Kidney (tissue), 14 donors: ENCODE measurements around the gene SLC2A9. TPM values are rescaled to one million over a fixed set of nuclear protein-coding genes. Genes with fewer than 3 reads are reported as not detected.

Experiments used
- DNase-seq, 5 donors: peaks; one replicate each; pipeline ENCODE4 v3.0.0-alpha.2; 2013 to 2020
- FAIRE-seq: peaks from 2 replicates; lab custom pipeline; 2012; peaks lifted over from hg19 to GRCh38; lab: Jason Lieb, UNC
- H3K27ac ChIP-seq, 2 donors: one replicate each; pipeline ENCODE4 v1.7.0; 2013; ENCODE audit warnings: low read depth in 2 of 2, low read length in 2 of 2, inconsistent platforms in 1 of 2
- H3K27me3 ChIP-seq: one replicate; pipeline ENCODE4 v1.7.1; 2013; ENCODE audit warnings: low read length, inconsistent platforms; ENCODE audit not compliant: control insufficient read depth, insufficient read depth
- H3K36me3 ChIP-seq, 3 donors: one replicate each; pipeline versions ENCODE4 v1.7.0 to v1.7.1; 2013; ENCODE audit warnings: low read length in 3 of 3, control low read depth in 1 of 3, inconsistent platforms in 1 of 3; ENCODE audit not compliant: insufficient read depth in 3 of 3, control insufficient read depth in 2 of 3
- H3K4me1 ChIP-seq, 3 donors: one replicate each; pipeline versions ENCODE4 v1.7.0 to v1.7.1; 2013; ENCODE audit warnings: low read length in 3 of 3, inconsistent platforms in 1 of 3, low read depth in 1 of 3; ENCODE audit not compliant: control insufficient read depth in 2 of 3, insufficient read depth in 2 of 3
- H3K4me3 ChIP-seq, 3 donors: one replicate each; pipeline versions ENCODE4 v1.7.0 to v1.8.1; 2013; ENCODE audit warnings: low read length in 3 of 3, control low read depth in 1 of 3, inconsistent platforms in 1 of 3
- H3K9ac ChIP-seq, 3 donors: one replicate each; pipeline versions ENCODE4 v1.7.0 to v1.7.1; 2013; ENCODE audit warnings: low read length in 3 of 3, control low read depth in 1 of 3, inconsistent platforms in 1 of 3
- H3K9me3 ChIP-seq, 3 donors: one replicate each; pipeline versions ENCODE4 v1.7.0 to v1.7.1; 2013; ENCODE audit warnings: low read length in 3 of 3, control low read depth in 1 of 3, inconsistent platforms in 1 of 3; ENCODE audit not compliant: control insufficient read depth in 2 of 3, insufficient read depth in 1 of 3
- CTCF ChIP-seq: IDR thresholded peaks from 3 replicates; pipeline ENCODE4 v1.5.1; 2012; ENCODE audit warnings: mild to moderate bottlenecking, moderate library complexity, borderline replicate concordance; ENCODE audit not compliant: insufficient read depth; ENCODE audit errors: extremely low read depth
- intact Hi-C: fragments of 100-400 bp; cut with DNase I; formaldehyde crosslinking; loops from one replicate; pipeline ENCODE4 v1.11.1; 2022
- polyA plus RNA-seq: library from polyadenylated mRNA; stranded (reverse); fragments of 350-450 nt; fragmentation: Illumina TruSeq; extraction: RNeasy Lipid Tissue Mini Kit (QIAGEN cat#74804); gene quantifications from one replicate; pipeline ENCODE4 v1.2.3, GENCODE V29; 2014; ENCODE audit warnings: low read depth, low replicate concordance; ENCODE audit not compliant: insufficient read depth
- total RNA-seq: library from RNA; stranded (reverse); fragmentation: NEBNext Ultra II Directional; extraction: Animal tissue kit (Norgen Biotek cat#: 25700); gene quantifications from one replicate; pipeline ENCODE4 v1.2.1, GENCODE V29; 2021
- donor health status: control.
- donor health status: control.
- donor health status: control.
- donor health status: control.
- donor health status: control.
- donor health status: DM: yes; HTN: yes; CAD: no.
- donor health status: Normal renal cell carcinoma (clear cell type).

Gene SLC2A9
- total and polyA plus RNA-seq, 2 donors from 2014 or later = 41.5 to 47.6 TPM

GRCh38 chr4:9964879-9965278 lies 56.4 kb downstream of the SLC2A9 start:
- H3K36me3 ChIP-seq = peaks cover 0 to 7% (median 2%) of the 10 kb centered on the region in 3 donors
- H3K27ac ChIP-seq = no peak overlapping the region
- TF ChIP-seq CTCF = no peak
- no peak for FAIRE-seq
- no peaks in the 10 kb centered on the region for H3K27me3 ChIP-seq
- H3K9me3 ChIP-seq = no peaks in the 10 kb centered on the region
- intact Hi-C loops = no loop called here
- DNase-seq = no peak
- H3K4me1 ChIP-seq = no peaks in the 10 kb centered on the region
- H3K9ac ChIP-seq = no peak overlapping the region
- H3K4me3 ChIP-seq = no peak overlapping the region

DNA sequence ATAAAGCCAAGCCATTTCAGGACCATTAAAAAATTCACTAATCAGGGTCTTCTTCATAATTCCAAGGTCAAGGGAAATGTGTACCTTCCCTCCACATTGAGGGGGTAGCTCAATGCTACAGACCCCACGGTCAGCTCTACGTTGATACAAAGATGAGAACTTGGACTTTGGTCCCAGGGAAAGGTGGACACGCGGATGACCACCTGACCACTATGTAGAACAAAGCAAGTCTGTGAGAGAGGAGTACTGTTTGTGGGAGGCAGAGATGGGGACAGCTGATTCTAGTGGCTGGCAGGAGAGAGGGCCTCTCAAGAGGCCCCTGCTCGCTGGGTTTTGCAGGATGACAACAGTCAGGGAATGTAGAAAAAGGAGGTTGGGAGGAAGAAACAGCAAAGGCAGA lies 58.0 kb downstream of the SLC2A9 start:
- Histone ChIP-seq H3K27me3 (no peaks in the 10 kb centered on the region), H3K4me1 (no peaks in the 10 kb centered on the region), H3K9me3 (no peaks in the 10 kb centered on the region), H3K4me3 (no peak overlapping the region), H3K27ac (no peak overlapping the region), H3K36me3 (peaks cover 0 to 2% (median 0%) of the 10 kb centered on the region in 3 donors), H3K9ac (no peak overlapping the region)
- TF ChIP-seq CTCF = no peak
- intact Hi-C loops = no loop called here
- no peak for DNase-seq
- no peak for FAIRE-seq

GRCh38 chr4:9962611-9963314 lies 58.5 kb downstream of the SLC2A9 start:
- FAIRE-seq (no peak), DNase-seq (no peak)
- no peak overlapping the region for H3K4me3 ChIP-seq
- no peak overlapping the region for H3K9ac ChIP-seq
- no peaks in the 10 kb centered on the region for H3K9me3 ChIP-seq
- intact Hi-C loops = no loop called here
- no peaks in the 10 kb centered on the region for H3K27me3 ChIP-seq
- no peak for TF ChIP-seq CTCF
- no peaks in the 10 kb centered on the region for H3K4me1 ChIP-seq
- peaks cover 0 to 2% (median 0%) of the 10 kb centered on the region in 3 donors for H3K36me3 ChIP-seq
- H3K27ac ChIP-seq = no peak overlapping the region

DNA sequence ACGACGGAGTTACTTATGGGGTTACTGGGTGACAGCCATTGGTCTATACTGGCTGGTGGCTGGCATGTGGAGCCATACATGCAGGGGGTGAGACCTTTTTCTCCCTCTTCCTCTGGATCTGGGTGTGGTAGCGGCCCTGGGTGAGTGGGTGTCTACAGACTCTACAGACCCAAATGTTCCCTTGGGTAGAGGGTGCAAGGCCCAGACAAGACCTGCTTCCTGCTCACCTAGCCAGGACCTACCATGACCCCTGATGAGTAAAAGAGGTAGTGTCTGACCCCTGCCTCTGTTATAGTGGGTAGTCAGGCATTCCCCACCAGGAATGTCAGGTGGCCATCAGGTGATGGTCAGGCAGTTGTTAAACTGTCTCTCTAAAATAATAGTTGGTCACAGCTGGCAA lies 66.8 kb downstream of the SLC2A9 start:
- peak in 1 of 5 donors; percentile 7 for DNase-seq
- intact Hi-C loops = no loop called here
- no peak for TF ChIP-seq CTCF
- Histone ChIP-seq H3K36me3 (peaks cover 0 to 4% (median 0%) of the 10 kb centered on the region in 3 donors), H3K27ac (no peak overlapping the region), H3K9me3 (no peaks in the 10 kb centered on the region), H3K4me3 (no peak overlapping the region), H3K4me1 (no peaks in the 10 kb centered on the region), H3K27me3 (no peaks in the 10 kb centered on the region), H3K9ac (no peak overlapping the region)
- FAIRE-seq = no peak
